Measurements from ENCODE around the gene CCDC182.
A peak's percentile ranks its signal among the peaks of the same experiment; 100 is the strongest.

CCDC182 gene

DNA sequence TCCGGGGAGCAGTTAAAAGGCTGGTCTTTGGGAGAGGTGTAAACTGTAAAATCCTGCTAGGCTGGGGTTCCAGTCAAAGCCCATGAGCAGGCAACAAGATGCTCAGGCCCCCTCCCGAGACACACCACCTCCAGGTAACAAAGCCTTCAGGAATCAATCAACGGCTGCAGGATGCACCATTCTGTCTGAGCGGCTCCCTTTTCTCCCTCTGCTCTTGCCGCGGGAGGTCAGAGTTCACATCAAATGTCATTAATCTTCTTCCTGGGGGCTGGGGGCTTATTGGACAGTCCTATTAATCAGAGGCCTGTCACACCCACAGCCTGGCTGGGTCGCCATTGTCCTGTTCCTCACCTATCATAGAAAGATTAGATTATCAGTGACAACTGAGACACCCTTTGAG, 11.9 kb upstream of the CCDC182 start:
- DNase-seq, result no peak

DNA sequence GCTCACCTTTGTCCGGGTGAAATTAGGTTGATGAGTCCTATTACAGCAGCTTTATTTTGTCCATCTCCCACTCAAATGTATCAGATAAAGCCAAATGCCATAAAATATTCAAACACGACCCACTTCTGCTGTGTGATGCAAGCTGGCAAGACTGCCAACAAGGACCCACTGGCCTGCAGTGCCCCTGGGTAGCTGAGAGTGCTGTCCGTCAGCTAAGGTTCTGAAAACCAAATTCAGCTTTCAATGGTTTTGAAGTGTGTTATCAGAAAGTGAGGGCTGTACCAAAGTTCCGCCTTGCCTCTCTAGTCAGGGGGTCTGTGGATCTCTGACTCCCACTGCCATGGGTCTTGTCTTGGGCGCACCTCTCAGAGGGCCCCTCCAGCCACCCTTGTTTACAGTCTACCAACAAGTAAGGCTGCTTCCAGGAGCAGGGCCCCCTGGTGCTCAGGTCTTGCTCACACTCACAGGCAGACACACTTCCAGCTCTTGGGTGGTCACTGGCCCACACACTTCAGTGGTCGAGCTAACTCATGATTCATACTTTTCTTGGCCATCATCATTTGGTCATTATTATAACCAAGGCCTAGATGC, 10.5 kb upstream of the CCDC182 start:
- DNase-seq, result no peak

- DNase-seq, result no peak
These were observed 7.2 kb upstream of the CCDC182 start for GRCh38 chr17:57752031-57752905.

DNA sequence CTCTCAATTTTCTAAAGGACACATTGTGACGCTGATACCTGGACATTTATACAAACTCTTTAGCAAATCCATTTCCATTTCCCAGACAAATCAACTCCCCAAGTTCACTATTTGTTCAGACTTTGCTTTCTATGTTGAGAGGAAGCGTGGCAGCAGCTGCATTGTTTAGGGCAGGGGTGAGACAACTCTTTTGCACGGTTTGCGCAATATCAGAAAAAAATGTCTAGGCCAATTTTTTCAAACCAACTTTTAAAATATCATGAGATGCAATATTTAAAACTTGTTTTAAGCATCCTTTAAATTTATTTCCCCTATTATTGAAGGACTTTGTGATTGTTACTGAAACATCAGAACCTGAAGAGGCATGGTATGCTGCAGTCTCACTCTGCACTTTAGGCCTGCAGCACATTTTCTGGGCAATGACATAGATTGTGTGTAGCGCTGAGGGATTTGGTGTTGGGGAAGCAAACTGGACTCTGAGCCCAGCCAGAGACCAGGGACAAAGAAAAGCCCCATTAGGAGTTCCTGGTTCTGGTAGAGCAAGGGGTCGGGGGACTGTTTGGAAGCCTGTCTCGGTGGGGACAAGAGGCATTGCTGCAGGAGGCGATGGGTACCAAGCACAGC, 6.4 kb upstream of the CCDC182 start:
- DNase-seq, result no peak

DNA sequence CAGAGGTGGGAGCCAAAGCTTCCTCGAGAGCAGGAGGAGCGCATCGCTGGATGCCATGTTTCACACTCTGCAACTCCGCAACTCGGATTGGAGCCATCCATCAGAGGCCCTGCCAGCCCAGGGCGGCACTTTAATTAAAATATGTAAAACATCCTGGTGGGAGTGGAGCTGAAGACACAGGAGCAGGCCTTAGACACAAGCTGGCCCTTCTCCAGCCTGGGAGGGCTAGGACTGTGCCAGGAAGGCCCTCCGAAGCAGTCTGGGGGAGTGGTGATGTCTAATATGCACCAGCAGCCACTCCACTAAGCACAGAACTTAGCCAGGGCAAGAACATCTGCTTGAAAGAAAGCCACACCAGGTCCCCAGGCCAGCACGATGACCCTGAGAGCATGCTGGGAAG, 5.8 kb upstream of the CCDC182 start:
- DNase-seq, result no peak

- no peak for DNase-seq
These were observed 5.2 kb upstream of the CCDC182 start for GRCh38 chr17:57750109-57750871.

- no peak for DNase-seq
These were observed 4.6 kb upstream of the CCDC182 start for GRCh38 chr17:57749701-57750100.

- peak; percentile 53 for DNase-seq
These were observed 2.3 kb upstream of the CCDC182 start for GRCh38 chr17:57747221-57748017.

DNA sequence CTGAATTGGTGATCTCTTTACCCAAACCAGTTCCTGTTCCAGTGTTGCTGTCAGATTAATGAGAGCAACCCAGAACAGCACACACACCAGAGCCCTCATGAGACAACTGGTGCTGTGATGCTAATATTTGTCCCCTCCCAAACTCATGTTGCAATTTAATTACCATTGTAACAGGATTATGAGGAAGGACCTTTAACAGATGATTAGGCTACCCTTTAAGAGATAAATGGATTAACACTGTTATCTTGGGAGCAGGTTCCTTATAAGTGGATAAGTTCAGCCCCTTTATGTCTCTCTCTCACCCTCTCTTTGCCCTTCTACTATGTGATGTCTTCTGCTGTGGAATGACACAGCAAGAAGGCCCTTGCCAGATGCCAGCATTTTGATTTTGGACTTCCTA, 1.1 kb upstream of the CCDC182 start:
- DNase-seq, result no peak

- no peak for DNase-seq
These were observed 616 bp downstream of the CCDC182 start for GRCh38 chr17:57744195-57745170.

DNA sequence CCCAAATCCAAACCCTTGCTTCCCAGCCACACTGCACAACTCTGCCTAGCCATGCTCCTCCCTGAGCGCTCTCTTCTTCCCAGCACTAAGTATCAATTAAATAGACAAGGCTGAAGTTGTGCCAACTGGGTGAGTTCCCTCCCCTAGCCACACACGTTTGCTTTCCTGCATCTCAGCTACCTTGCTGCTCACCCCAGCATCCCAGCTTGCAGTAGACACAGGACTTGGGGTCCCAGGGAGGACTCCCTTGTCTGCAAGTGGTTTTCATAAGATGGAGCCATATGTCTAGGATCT, 4.9 kb downstream of the CCDC182 start:
- DNase-seq, result no peak

DNA sequence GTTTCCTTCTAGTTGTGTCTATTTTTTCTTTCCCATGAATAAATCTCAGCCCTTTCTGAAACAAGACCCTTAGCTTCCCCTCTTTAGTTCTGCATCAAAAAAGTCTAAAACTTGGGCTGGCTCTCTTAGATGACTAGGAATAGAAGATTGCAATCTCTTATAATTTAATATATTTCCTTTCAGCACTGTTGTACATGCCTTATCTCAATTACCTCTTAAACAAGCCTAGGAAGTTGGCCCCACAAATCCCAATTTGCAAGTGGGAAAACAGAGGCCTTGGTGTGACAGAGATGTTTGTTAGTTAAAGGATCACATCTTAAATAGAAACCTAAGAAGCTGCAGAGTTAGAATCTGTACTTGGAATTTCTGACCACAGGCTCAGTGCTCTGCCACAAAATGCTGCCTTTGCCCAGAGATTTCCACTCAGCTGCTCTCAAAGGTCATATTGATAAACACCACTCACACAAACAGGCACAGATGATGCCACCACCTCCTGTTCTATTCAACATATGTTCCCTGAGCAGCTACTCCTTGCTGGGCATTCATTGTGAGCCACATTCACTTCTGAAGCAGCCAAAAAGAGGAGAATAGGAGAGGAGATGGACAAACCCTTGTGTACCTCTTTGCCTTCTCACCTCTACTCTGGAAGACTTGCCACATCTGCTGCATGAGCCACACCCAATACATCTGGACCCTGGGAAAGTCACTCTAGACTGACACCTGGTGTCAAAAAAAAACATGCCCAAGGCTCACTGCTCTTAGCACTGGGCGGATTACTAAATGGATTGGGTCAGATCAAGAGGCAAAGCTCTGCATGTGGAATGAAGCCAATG, 5.5 kb downstream of the CCDC182 start:
- no peak for DNase-seq

GRCh38 chr17:57737450-57737849, 7.6 kb downstream of the CCDC182 start:
- DNase-seq, result no peak

- DNase-seq, result no peak
These were observed 9.4 kb downstream of the CCDC182 start for GRCh38 chr17:57735707-57736106.

- DNase-seq, result no peak
These were observed 9.9 kb downstream of the CCDC182 start for GRCh38 chr17:57735230-57735629.

DNA sequence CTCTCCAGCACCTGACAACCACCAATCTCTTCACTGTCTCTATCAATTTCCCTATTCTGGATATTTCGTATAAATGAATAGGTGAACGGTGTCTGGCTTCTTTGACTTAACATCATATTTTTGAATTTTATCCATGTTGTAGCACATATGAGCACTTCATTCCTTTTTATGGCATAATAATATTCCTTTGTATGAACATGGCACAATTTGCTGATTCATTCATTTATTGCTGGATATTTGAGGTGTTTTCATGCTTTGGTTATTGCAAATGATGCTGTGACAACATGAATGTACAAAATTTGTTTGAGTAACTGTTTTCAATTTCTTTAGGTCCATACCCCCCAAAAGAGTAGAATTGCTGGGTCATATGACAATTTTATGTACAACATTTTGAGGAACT, 12.0 kb downstream of the CCDC182 start:
- no peak for DNase-seq

- DNase-seq, result no peak
These were observed 13.0 kb downstream of the CCDC182 start for GRCh38 chr17:57732062-57732461.

- DNase-seq, result no peak
These were observed 14.9 kb downstream of the CCDC182 start for GRCh38 chr17:57730026-57730701.

DNA sequence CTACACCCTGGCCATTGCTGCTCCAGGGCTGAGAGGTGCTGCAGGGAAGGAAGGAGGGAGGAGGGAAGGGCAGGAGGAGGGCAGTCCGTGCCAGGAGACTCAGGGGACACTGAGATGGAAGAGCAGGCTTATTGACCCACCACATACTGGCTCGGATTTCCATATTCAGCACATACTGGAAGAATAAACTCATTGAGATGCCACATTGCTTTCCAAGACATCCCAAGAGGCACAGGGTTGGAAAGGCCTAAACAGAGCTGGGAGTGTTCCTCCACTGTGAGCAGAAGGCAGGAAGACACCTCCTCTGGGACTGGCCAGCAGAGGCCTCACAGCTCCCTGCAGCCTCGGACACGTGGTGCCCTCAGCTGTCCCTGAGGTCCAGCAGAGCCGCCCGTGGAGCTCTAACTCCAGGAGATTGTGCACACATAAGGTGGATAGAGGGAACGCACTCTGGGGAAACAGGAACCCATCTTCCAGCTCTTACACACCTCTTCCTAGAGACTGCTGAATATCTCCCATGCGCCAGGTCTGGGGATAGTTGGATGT, 17.4 kb downstream of the CCDC182 start:
- no peak for DNase-seq
